ENCODE data around the gene CCDC112.
A peak's percentile ranks its signal among the peaks of the same experiment; 100 is the strongest.
"Not testable (repeated sequence)": the region's sequence is repeated elsewhere in the genome, so short reads cannot be mapped to it uniquely, and the experiment has no call there.

Gene CCDC112

GRCh38 chr5:115249379-115249778 is 47.1 kb downstream of the CCDC112 start:
- not testable (repeated sequence) for DNase-seq

- DNase-seq, result peak; percentile 75
Measured at GRCh38 chr5:115246361-115246991, 50.0 kb downstream of the CCDC112 start.

- DNase-seq, result no peak
Measured at GRCh38 chr5:115243412-115243811, 53.0 kb downstream of the CCDC112 start.

GRCh38 chr5:115241881-115242642 is 54.4 kb downstream of the CCDC112 start:
- no peak for DNase-seq

- DNase-seq, result no peak
Measured at GRCh38 chr5:115237066-115237465, 59.4 kb downstream of the CCDC112 start.

- DNase-seq, result no peak
Measured at GRCh38 chr5:115236599-115236998, 59.9 kb downstream of the CCDC112 start.

GRCh38 chr5:115231598-115231997 is 64.9 kb downstream of the CCDC112 start:
- DNase-seq, result no peak

GRCh38 chr5:115229606-115230005 is 66.8 kb downstream of the CCDC112 start:
- DNase-seq, result no peak

GRCh38 chr5:115227281-115227680 is 69.2 kb downstream of the CCDC112 start:
- no peak for DNase-seq

All from DMS53 (cell line).